GM23338 (cell line): ENCODE results near the gene ATR. TPM values are rescaled to one million over a fixed set of nuclear protein-coding genes. Genes with fewer than 3 reads are reported as not detected.

Experiments used
- ATAC-seq: fragments of 200-7000 bp; cut with Tn5 transposase; 3 replicates; pipeline ENCODE4 v1.9.1; 2020
- DNase-seq: peaks from one replicate; pipeline ENCODE4 v3.0.0-alpha.2; 2015; ENCODE audit warnings: low spot score
- H2AFZ ChIP-seq: fragments of 200-600 bp; sonication (generic); 2 replicates; pipeline ENCODE4 v1.8.0; 2016; ENCODE audit warnings: antibody characterized with exemption, mild to moderate bottlenecking, moderate library complexity
- H3F3A ChIP-seq: fragments of 200-600 bp; sonication (generic); replicated peaks from 2 replicates; pipeline ENCODE4 v1.8.0; 2017; ENCODE audit warnings: antibody characterized with exemption, mixed run types, low read depth
- H3K27ac ChIP-seq: fragments of 200-600 bp; sonication (generic); 2 replicates; pipeline ENCODE4 v1.6.1; 2016; ENCODE audit warnings: low read depth
- H3K27me3 ChIP-seq: fragments of 200-600 bp; sonication (generic); 2 replicates; pipeline ENCODE4 v1.8.0; 2016; ENCODE audit warnings: mild to moderate bottlenecking, mixed run types, moderate library complexity; ENCODE audit not compliant: insufficient read depth
- H3K36me3 ChIP-seq: fragments of 200-600 bp; sonication (generic); 2 replicates; pipeline ENCODE4 v1.8.0; 2016; ENCODE audit warnings: mild to moderate bottlenecking; ENCODE audit not compliant: insufficient read depth
- H3K4me1 ChIP-seq: fragments of 200-600 bp; sonication (generic); 2 replicates; pipeline ENCODE4 v1.8.0; 2016; ENCODE audit warnings: mild to moderate bottlenecking, moderate library complexity; ENCODE audit not compliant: insufficient read depth
- H3K4me2 ChIP-seq: fragments of 200-600 bp; sonication (generic); 2 replicates; pipeline ENCODE4 v1.7.1; 2017; ENCODE audit warnings: mixed run types
- H3K4me3 ChIP-seq: fragments of 200-600 bp; sonication (generic); 2 replicates; pipeline ENCODE4 v1.6.1; 2016; ENCODE audit warnings: mixed run types
- H3K79me2 ChIP-seq: fragments of 200-600 bp; sonication (generic); replicated peaks from 2 replicates; pipeline ENCODE4 v1.8.0; 2017; ENCODE audit warnings: mild to moderate bottlenecking; ENCODE audit not compliant: insufficient read depth
- H3K9me2 ChIP-seq: fragments of 200-600 bp; sonication (generic); 2 replicates; pipeline ENCODE4 v1.8.0; 2017; ENCODE audit not compliant: insufficient read depth
- H4K20me1 ChIP-seq: fragments of 200-600 bp; sonication (generic); replicated peaks from 2 replicates; pipeline ENCODE4 v1.8.0; 2017; ENCODE audit warnings: mild to moderate bottlenecking; ENCODE audit not compliant: insufficient read depth
- H3K27ac Mint-ChIP-seq: 2 replicates; pipeline ENCODE4 v1.8.0; 2020; ENCODE audit warnings: inconsistent platforms, mild to moderate bottlenecking, moderate library complexity, mixed read lengths
- H3K27me3 Mint-ChIP-seq: 3 replicates; pipeline ENCODE4 v1.8.0; 2022; ENCODE audit warnings: low read depth, mild to moderate bottlenecking, moderate library complexity, mixed read lengths, inconsistent platforms; ENCODE audit not compliant: insufficient read depth, poor library complexity
- H3K36me3 Mint-ChIP-seq: 3 replicates; pipeline ENCODE4 v1.8.0; 2021; ENCODE audit warnings: low read depth, mild to moderate bottlenecking, inconsistent platforms, moderate library complexity, mixed read lengths
- H3K4me1 Mint-ChIP-seq: 3 replicates; pipeline ENCODE4 v1.8.0; 2020; ENCODE audit warnings: mild to moderate bottlenecking, inconsistent platforms, mixed read lengths
- H3K4me3 Mint-ChIP-seq: 3 replicates; pipeline ENCODE4 v1.8.0; 2021; ENCODE audit warnings: moderate library complexity, mild to moderate bottlenecking, inconsistent platforms, mixed read lengths
- H3K9me3 Mint-ChIP-seq: 3 replicates; pipeline ENCODE4 v1.8.0; 2020; ENCODE audit warnings: moderate library complexity, mild to moderate bottlenecking, inconsistent platforms, mixed read lengths
- EZH2 ChIP-seq: fragments of 200-600 bp; sonication (generic); IDR thresholded peaks from one replicate; pipeline ENCODE4 v1.8.0; 2017; ENCODE audit warnings: antibody characterized with exemption, mild to moderate bottlenecking, low read depth; ENCODE audit not compliant: unreplicated experiment
- NANOG ChIP-seq: IDR thresholded peaks from 2 replicates; pipeline ENCODE4 v1.6.1; 2016; ENCODE audit warnings: antibody characterized with exemption, borderline replicate concordance
- POLR2AphosphoS5 ChIP-seq: IDR thresholded peaks from 2 replicates; pipeline ENCODE4 v1.6.1; 2016; ENCODE audit warnings: antibody characterized with exemption, low read depth
- STAT1 ChIP-seq: IDR thresholded peaks from one replicate; pipeline ENCODE4 v1.6.1; 2016; ENCODE audit warnings: antibody characterized with exemption; ENCODE audit not compliant: unreplicated experiment
- polyA plus RNA-seq: library from polyadenylated mRNA; unstranded; fragments of >200 nt; fragmentation: Nextera tagmentation; extraction: Ambion mirVana; gene quantifications from 2 replicates; pipeline ENCODE4 v1.2.1, GENCODE V29; 2016
- total RNA-seq: library from RNA; depleted of rRNA; stranded (reverse); fragments of >200 nt; shearing (Covaris generic); gene quantifications from 2 replicates; pipeline ENCODE4 v1.2.3, GENCODE V29; 2014
- TF ChIP-seq, protein P1 (sequence below): fragments of 250-450 bp; sonication (Bioruptor Pico); IDR thresholded peaks from 2 replicates; pipeline ENCODE4 v1.5.0; 2020; ENCODE audit warnings: mild to moderate bottlenecking, moderate library complexity
- TF ChIP-seq, protein P2 (sequence below), 2 experiments: fragments of 200-600 bp in 1 of 2; sonication (generic) in 1 of 2; conservative IDR thresholded peaks; 2 replicates each; pipeline versions ENCODE4 v1.5.1 to v1.6.1; 2016 to 2017; ENCODE audit warnings: antibody characterized with exemption in 2 of 2, low read depth in 2 of 2, mild to moderate bottlenecking in 2 of 2, moderate library complexity in 1 of 2

The ATR gene
- total and polyA plus RNA-seq, 2 experiments from 2014 or later: 29.7 to 39.1 TPM

DNA sequence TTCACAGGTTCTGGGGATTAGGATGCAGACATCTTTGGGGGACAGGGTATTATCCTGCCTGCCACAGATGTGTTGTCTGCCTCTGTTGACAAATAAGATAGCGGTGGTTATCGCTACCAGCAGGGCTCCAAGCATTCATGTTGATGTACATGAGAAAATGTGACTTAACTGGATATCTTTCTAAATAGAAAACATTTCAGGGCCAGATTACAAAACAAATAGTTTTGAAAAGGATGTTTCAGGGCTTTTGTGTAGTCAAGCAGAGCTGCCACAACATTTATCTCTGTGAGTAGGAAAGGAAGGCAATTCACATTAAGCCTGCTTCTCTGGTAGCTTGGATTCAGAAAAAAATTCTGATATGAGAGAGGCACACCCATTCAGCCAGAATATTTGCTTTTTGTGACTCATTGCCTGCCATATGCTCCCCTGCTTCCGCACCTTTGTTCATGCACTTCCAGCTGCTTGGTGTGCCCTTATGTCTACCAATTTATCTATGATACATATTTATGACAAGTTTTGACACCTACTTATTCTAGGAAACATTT is 40.5 kb upstream of the ATR start:
- no peaks in the 10 kb centered on the region for H3K27me3 Mint-ChIP-seq
- no peak overlapping the region for H3K27ac ChIP-seq
- no peaks in the 10 kb centered on the region for H3K36me3 ChIP-seq
- no peaks in the 10 kb centered on the region for H3K9me3 Mint-ChIP-seq
- H3K9me2 ChIP-seq: no peaks in the 10 kb centered on the region
- no peaks in the 10 kb centered on the region for H3K79me2 ChIP-seq
- H2AFZ ChIP-seq: no peak overlapping the region
- no peaks in the 10 kb centered on the region for H3K36me3 Mint-ChIP-seq
- H3K27me3 ChIP-seq: no peaks in the 10 kb centered on the region
- DNase-seq (no peak), ATAC-seq (no peak)
- H3K4me3 Mint-ChIP-seq: no peak overlapping the region
- H4K20me1 ChIP-seq: 0 out of 2 replicates have a peak, but pooled peaks cover 3% of the 10 kb centered on the region
- TF ChIP-seq, protein P1, sequence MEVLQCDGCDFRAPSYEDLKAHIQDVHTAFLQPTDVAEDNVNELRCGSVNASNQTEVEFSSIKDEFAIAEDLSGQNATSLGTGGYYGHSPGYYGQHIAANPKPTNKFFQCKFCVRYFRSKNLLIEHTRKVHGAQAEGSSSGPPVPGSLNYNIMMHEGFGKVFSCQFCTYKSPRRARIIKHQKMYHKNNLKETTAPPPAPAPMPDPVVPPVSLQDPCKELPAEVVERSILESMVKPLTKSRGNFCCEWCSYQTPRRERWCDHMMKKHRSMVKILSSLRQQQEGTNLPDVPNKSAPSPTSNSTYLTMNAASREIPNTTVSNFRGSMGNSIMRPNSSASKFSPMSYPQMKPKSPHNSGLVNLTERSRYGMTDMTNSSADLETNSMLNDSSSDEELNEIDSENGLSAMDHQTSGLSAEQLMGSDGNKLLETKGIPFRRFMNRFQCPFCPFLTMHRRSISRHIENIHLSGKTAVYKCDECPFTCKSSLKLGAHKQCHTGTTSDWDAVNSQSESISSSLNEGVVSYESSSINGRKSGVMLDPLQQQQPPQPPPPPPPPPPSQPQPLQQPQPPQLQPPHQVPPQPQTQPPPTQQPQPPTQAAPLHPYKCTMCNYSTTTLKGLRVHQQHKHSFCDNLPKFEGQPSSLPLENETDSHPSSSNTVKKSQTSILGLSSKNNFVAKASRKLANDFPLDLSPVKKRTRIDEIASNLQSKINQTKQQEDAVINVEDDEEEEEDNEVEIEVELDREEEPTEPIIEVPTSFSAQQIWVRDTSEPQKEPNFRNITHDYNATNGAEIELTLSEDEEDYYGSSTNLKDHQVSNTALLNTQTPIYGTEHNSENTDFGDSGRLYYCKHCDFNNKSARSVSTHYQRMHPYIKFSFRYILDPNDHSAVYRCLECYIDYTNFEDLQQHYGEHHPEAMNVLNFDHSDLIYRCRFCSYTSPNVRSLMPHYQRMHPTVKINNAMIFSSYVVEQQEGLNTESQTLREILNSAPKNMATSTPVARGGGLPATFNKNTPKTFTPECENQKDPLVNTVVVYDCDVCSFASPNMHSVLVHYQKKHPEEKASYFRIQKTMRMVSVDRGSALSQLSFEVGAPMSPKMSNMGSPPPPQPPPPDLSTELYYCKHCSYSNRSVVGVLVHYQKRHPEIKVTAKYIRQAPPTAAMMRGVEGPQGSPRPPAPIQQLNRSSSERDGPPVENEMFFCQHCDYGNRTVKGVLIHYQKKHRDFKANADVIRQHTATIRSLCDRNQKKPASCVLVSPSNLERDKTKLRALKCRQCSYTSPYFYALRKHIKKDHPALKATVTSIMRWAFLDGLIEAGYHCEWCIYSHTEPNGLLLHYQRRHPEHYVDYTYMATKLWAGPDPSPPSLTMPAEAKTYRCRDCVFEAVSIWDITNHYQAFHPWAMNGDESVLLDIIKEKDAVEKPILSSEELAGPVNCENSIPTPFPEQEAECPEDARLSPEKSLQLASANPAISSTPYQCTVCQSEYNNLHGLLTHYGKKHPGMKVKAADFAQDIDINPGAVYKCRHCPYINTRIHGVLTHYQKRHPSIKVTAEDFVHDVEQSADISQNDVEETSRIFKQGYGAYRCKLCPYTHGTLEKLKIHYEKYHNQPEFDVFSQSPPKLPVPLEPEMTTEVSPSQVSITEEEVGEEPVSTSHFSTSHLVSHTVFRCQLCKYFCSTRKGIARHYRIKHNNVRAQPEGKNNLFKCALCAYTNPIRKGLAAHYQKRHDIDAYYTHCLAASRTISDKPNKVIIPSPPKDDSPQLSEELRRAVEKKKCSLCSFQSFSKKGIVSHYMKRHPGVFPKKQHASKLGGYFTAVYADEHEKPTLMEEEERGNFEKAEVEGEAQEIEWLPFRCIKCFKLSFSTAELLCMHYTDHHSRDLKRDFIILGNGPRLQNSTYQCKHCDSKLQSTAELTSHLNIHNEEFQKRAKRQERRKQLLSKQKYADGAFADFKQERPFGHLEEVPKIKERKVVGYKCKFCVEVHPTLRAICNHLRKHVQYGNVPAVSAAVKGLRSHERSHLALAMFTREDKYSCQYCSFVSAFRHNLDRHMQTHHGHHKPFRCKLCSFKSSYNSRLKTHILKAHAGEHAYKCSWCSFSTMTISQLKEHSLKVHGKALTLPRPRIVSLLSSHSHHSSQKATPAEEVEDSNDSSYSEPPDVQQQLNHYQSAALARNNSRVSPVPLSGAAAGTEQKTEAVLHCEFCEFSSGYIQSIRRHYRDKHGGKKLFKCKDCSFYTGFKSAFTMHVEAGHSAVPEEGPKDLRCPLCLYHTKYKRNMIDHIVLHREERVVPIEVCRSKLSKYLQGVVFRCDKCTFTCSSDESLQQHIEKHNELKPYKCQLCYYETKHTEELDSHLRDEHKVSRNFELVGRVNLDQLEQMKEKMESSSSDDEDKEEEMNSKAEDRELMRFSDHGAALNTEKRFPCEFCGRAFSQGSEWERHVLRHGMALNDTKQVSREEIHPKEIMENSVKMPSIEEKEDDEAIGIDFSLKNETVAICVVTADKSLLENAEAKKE (CRISPR knock-in tag): no peak
- TF ChIP-seq EZH2: no peak
- TF ChIP-seq STAT1: no peak
- no peak for TF ChIP-seq NANOG
- TF ChIP-seq, protein P2, sequence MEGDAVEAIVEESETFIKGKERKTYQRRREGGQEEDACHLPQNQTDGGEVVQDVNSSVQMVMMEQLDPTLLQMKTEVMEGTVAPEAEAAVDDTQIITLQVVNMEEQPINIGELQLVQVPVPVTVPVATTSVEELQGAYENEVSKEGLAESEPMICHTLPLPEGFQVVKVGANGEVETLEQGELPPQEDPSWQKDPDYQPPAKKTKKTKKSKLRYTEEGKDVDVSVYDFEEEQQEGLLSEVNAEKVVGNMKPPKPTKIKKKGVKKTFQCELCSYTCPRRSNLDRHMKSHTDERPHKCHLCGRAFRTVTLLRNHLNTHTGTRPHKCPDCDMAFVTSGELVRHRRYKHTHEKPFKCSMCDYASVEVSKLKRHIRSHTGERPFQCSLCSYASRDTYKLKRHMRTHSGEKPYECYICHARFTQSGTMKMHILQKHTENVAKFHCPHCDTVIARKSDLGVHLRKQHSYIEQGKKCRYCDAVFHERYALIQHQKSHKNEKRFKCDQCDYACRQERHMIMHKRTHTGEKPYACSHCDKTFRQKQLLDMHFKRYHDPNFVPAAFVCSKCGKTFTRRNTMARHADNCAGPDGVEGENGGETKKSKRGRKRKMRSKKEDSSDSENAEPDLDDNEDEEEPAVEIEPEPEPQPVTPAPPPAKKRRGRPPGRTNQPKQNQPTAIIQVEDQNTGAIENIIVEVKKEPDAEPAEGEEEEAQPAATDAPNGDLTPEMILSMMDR (conservative IDR thresholded peaks at IDR 0.05; ENCODE audit: low read depth in 2 of 2): no peak
- no peak for TF ChIP-seq POLR2AphosphoS5
- H3K4me3 ChIP-seq: no peak overlapping the region
- no peak overlapping the region for H3K4me2 ChIP-seq
- peaks cover 18% of the 10 kb centered on the region for H3K4me1 Mint-ChIP-seq
- H3K4me1 ChIP-seq: peaks cover 6% of the 10 kb centered on the region
- H3F3A ChIP-seq: no peaks in the 10 kb centered on the region
- H3K27ac Mint-ChIP-seq: no peak overlapping the region
